Measurements from ENCODE around the gene RABGAP1. TPM values are rescaled to one million over a fixed set of nuclear protein-coding genes. Genes with fewer than 3 reads are reported as not detected.
A peak's percentile ranks its signal among the peaks of the same experiment; 100 is the strongest.

Gene RABGAP1
- total RNA-seq, 4 donors from 2014 or later: 66.1 to 83.1 (median 73.4) TPM

DNA sequence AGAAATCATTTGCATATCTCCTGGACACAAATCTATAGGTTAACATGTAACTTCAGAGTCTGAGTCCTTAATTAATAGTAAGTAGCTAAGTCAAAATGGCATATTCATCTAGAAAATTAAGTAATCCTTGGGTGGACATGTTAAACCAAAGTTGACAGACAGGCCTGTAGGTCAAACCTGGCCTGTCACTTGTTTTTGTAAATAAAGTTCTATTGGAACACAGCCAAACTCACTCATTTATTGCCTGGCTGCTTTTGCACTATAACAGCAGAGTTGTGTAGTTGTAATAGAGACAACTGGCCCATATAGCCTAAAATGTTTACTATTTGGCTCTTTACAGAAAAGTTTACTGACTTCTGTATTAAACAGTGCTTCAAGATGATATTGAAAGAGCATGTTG lies 68.1 kb downstream of the RABGAP1 start:
- Histone ChIP-seq H3K27ac (no peak overlapping the region), H3K36me3 (peaks cover 0 to 41% (median 5%) of the 10 kb centered on the region in 3 donors), H3K4me3 (no peak overlapping the region), H3K27me3 (no peaks in the 10 kb centered on the region), H3K9me3 (no peaks in the 10 kb centered on the region), H3K4me1 (peaks cover 0 to 10% (median 0%) of the 10 kb centered on the region in 4 donors)
- TF ChIP-seq POLR2A (IDR thresholded peaks at IDR 0.05) (no peak), EP300 (IDR thresholded peaks at IDR 0.05) (no peak), CTCF (IDR thresholded peaks at IDR 0.05) (no peak)
- no peak for DNase-seq (ENCODE audit: low spot score in 2 of 2)

DNA sequence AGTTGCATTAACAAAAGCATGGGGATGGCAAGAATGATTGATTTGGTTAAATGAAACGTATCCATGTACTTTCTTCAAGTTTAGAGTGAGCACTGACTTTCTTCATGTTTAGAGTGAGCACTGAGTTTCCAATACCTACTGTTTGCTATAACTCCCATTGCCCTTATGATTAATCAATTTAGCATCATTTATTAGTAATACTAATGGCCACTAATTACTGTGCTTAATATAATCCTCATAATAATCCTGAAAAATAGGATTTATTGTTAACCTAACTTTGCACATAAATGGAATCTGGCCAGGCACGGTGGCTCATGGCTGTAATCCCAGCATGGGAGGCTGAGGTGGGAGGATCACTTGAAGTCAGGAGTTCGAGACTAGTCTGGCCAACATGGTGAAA lies 70.6 kb downstream of the RABGAP1 start:
- TF ChIP-seq POLR2A (IDR thresholded peaks at IDR 0.05) (no peak), CTCF (IDR thresholded peaks at IDR 0.05) (no peak), EP300 (IDR thresholded peaks at IDR 0.05) (no peak)
- H3K27ac ChIP-seq: no peak overlapping the region
- DNase-seq (ENCODE audit: low spot score in 2 of 2): no peak
- H3K9me3 ChIP-seq: no peaks in the 10 kb centered on the region
- no peak overlapping the region for H3K4me3 ChIP-seq
- peaks cover 0 to 63% (median 5%) of the 10 kb centered on the region in 3 donors for H3K36me3 ChIP-seq
- H3K27me3 ChIP-seq: no peaks in the 10 kb centered on the region
- WGBS, 2 donors: 89 to 91% methylated on average over 3 of the region's 3 CpGs
- H3K4me1 ChIP-seq: peaks cover 0 to 10% (median 0%) of the 10 kb centered on the region in 4 donors

DNA sequence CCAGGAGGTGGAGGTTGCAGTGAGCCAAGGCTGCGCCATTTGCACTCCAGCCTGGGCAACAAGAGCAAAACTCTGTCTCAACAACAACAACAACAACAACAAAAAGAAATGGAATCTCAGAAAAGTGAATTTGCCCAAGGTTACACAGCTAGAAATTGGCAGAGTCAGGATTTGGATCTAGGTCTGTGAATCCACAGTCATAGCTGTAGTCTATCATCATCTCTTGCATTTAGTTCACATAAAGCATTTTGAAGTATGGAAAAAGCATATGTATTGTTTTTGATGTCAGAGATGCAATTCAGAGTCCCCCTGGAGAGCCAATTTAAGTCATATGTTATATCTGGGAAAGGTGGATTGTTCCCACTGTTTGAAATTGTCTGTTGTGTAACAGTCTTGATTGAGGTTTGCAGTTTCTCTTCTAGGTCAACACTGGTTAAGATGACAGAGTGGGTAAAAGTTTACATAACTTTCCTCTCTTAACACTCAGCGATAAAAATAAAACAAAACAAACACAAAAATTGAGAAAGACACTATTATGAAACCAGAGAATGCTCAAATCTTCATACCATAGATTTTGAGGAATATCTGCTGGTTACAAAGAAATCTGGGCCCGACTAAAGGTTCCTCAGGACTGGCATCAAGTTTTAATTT lies 71.2 kb downstream of the RABGAP1 start:
- Histone ChIP-seq H3K4me3 (no peak overlapping the region), H3K36me3 (peaks cover 0 to 64% (median 5%) of the 10 kb centered on the region in 3 donors), H3K27me3 (no peaks in the 10 kb centered on the region), H3K9me3 (no peaks in the 10 kb centered on the region), H3K27ac (peak overlapping the region in 1 of 4 donors; percentile 27), H3K4me1 (peaks cover 0 to 10% (median 0%) of the 10 kb centered on the region in 4 donors)
- 80 to 86% methylated on average over 3 of the region's 3 CpGs for WGBS, 2 donors
- TF ChIP-seq POLR2A (IDR thresholded peaks at IDR 0.05): no peak
- TF ChIP-seq EP300 (IDR thresholded peaks at IDR 0.05): no peak
- TF ChIP-seq CTCF (IDR thresholded peaks at IDR 0.05): no peak
- DNase-seq (ENCODE audit: low spot score in 2 of 2): no peak

GRCh38 chr9:123016631-123017030 lies 75.8 kb downstream of the RABGAP1 start:
- 51 to 59% methylated on average over 1 of the region's 1 CpG for WGBS, 2 donors
- no peaks in the 10 kb centered on the region for H3K9me3 ChIP-seq

More at GRCh38 chr9:123016631-123017030, 75.8 kb downstream of the RABGAP1 start:
- no peak for DNase-seq (ENCODE audit: low spot score in 2 of 2)
- H3K27ac ChIP-seq: no peak overlapping the region
- H3K4me3 ChIP-seq: no peak overlapping the region
- no peaks in the 10 kb centered on the region for H3K27me3 ChIP-seq
- no peaks in the 10 kb centered on the region for H3K4me1 ChIP-seq
- H3K36me3 ChIP-seq: peaks cover 0 to 77% (median 2%) of the 10 kb centered on the region in 3 donors
- TF ChIP-seq CTCF (IDR thresholded peaks at IDR 0.05) (no peak), POLR2A (IDR thresholded peaks at IDR 0.05) (no peak), EP300 (IDR thresholded peaks at IDR 0.05) (no peak)

Data from tibial nerve (tissue), 4 donors.